ENCODE measurements around the gene COMMD4.
"Not testable (repeated sequence)": the region's sequence is repeated elsewhere in the genome, so short reads cannot be mapped to it uniquely, and the experiment has no call there.

COMMD4 gene

DNA sequence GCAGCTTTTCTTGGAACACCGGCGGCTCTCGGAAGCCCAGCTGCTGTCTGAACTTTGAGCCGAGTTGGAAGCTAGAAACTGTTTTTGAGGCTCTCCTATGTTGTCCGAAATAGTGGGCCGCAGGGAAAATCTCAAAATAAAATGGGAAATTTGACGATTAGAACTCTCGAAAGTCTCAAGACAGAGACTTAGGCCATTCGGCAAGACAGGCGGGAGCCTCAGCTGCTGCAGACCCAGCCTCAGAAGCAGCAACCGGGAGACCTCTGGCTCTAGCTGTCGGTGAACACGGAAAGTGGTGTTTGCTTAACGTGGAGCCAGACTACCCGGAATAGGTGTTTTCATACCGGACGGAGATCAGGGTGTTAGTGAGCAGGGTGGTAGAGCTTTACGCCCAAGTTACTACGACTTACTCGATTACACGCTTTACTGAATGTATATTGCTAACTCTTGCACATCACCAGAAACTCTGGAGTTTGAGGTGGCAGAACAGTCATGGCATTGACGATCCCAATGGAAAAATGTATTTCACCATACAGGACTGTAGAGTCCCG lies 32.9 kb downstream of the COMMD4 start:
- no peak for DNase-seq (ENCODE audit: low read depth)
- H3K4me3 ChIP-seq (replicated peaks; ENCODE audit: low read depth, low read length), result peak overlapping the region; percentile 87
- TF ChIP-seq, protein P1, sequence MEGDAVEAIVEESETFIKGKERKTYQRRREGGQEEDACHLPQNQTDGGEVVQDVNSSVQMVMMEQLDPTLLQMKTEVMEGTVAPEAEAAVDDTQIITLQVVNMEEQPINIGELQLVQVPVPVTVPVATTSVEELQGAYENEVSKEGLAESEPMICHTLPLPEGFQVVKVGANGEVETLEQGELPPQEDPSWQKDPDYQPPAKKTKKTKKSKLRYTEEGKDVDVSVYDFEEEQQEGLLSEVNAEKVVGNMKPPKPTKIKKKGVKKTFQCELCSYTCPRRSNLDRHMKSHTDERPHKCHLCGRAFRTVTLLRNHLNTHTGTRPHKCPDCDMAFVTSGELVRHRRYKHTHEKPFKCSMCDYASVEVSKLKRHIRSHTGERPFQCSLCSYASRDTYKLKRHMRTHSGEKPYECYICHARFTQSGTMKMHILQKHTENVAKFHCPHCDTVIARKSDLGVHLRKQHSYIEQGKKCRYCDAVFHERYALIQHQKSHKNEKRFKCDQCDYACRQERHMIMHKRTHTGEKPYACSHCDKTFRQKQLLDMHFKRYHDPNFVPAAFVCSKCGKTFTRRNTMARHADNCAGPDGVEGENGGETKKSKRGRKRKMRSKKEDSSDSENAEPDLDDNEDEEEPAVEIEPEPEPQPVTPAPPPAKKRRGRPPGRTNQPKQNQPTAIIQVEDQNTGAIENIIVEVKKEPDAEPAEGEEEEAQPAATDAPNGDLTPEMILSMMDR (IDR thresholded peaks at IDR 0.05; ENCODE audit: low read length, missing control alignments), result no peak

DNA sequence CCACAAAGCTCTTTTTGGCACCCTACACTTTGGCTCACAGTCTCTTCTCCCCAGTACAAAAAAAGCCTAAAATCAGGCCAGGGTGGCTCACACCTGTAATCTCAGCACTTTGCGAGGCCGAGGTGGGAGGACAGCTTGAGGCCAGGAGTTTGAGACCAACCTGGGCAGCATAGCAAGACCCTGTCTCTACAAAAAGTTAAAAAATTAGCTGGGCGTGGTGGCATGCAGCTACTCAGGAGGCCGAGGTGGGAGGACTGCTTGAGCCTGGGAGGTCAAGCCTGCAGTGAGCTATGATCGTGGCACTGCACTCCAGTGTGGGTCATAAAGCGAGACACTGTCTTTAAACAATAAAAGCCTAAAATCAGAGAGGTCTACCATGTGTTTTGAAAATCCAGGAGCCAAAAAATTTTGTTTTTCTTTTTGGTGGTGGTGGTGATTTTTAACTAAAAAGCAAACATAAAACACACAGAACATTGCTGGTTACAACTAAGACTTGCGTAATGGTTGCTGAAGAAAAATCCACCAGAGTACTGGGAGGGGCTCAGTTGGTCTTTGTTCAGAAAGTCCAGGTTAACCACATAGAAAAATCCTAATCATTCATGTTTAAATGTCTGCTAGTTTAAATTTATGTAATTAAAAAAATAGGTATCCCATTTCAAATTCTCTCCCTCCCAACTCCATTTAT lies 34.2 kb downstream of the COMMD4 start:
- H3K4me3 ChIP-seq (replicated peaks; ENCODE audit: low read depth, low read length), result no peak overlapping the region
- no peak for DNase-seq (ENCODE audit: low read depth)
- TF ChIP-seq, protein P1 (IDR thresholded peaks at IDR 0.05; ENCODE audit: low read length, missing control alignments), result no peak

DNA sequence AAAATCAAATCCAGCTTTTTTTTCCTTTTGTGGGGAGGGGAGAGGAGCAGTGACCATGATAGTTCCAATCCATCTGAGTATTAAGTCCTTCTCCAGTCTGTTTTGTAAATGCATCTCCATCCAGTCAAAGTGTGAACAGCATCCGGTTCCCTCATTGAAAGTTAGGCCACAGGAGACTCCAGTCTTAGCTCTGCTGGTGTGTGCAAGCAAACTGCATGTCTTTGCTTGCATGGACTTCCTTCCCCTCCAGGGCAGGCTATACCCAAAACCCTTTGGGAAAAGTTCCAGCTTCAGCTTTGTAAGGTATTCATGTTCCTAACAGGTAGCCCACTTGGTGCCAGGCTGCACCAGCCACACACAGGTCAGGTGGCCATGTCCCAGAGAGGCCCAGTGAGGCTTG lies 35.6 kb downstream of the COMMD4 start:
- H3K4me3 ChIP-seq (replicated peaks; ENCODE audit: low read depth, low read length), result no peak overlapping the region
- no peak for DNase-seq (ENCODE audit: low read depth)
- TF ChIP-seq, protein P1 (IDR thresholded peaks at IDR 0.05; ENCODE audit: low read length, missing control alignments), result no peak

DNA sequence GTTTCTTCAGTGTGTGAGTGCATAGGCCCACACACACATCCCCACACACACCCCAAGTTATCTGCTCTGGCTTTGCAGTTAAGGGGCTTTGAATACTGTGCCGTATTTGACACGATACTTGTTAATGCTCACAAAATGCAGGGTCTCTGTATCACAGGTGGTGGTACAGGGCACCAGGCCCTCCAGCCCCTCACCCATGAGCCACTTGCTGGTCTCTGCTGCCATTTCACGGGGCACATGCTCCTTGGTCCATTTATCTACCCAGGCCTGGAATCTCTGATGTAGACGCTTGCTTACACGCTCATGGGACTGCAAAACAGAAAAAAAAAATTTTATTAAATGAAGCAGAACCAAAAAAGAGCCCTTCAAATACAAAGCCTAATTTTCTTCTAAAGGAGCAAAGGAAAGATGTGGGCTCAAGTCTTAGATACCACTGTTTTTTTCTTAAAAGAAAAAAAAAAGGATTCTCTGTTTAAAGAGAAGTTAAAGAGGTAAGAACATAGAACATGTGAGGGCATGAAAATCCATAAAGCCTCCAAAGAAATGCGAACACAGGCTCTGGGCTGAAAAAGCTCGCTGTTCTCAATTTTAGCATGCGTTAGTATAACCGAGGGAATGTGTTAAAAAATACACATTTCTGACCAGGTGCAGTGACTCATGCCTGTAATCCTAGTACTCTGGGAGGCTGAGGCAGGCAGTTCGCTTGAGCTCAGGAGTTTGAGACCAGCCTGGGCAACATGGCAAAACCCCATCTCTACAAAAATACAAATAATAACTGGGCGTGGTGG lies 36.2 kb downstream of the COMMD4 start:
- TF ChIP-seq, protein P1 (IDR thresholded peaks at IDR 0.05; ENCODE audit: low read length, missing control alignments), result no peak
- H3K4me3 ChIP-seq (replicated peaks; ENCODE audit: low read depth, low read length), result no peak overlapping the region
- DNase-seq (ENCODE audit: low read depth), result no peak

DNA sequence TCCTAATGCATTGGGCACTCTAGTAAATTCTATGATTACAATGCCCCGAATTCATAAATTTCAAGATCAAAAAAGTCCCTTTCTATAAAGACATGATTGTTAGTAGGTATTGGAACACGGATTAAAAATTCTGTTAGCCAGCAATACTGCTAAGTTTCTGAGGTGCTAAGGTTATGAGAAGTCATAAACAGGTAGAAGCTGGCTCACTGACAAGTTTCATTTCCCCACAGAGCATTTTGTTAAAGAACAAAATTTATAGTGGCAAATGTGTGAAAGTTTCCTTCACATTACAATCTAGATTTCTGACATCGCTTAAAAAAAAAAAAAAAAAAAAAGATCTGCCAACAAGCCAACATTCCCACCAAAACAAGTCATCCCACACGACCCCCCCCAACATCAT lies 44.9 kb downstream of the COMMD4 start:
- TF ChIP-seq, protein P1 (IDR thresholded peaks at IDR 0.05; ENCODE audit: low read length, missing control alignments), result no peak
- H3K4me3 ChIP-seq (replicated peaks; ENCODE audit: low read depth, low read length), result no peak overlapping the region
- DNase-seq (ENCODE audit: low read depth), result no peak

DNA sequence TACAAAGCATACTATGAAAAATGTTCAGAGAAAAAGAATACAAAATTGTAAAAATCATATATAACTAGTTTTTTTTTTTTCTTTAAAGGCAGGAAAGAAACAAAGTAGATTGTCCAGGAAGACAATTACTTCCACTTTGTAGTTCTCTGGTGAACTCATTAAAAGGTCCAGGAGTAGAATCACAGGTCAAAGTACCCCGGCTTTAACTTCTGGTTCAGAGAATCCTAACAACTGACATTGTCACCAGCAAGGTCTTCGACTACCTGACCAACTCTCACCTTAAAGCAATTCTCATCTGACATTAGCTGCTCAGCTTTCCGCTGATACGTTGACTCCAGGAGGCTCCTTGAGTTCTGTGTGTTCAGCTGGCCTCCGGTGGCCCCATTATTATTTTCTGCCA lies 48.1 kb downstream of the COMMD4 start:
- not testable (repeated sequence) for H3K4me3 ChIP-seq (replicated peaks; ENCODE audit: low read depth, low read length); DNase-seq (ENCODE audit: low read depth)
